HCT116 (cell line): Measurements from ENCODE around the gene CD22. TPM values are rescaled to one million over a fixed set of nuclear protein-coding genes. Genes with fewer than 3 reads are reported as not detected.

Experiments
- ATAC-seq: fragments of 200-7000 bp; cut with Tn5 transposase; 2 replicates; pipeline ENCODE4 v1.9.1; 2020; ENCODE audit warnings: mild to moderate bottlenecking, moderate library complexity
- BruUV-seq: library from RNA; stranded (reverse); fragments of 400-500 nt; replicated peaks from 2 replicates; lab custom pipeline; 2021; lab: Mats Ljungman, UMichigan
- CTCF ChIA-PET: fragments of 300-600 bp; sonication (Branson Sonifier 250); formaldehyde crosslinking; loops from one replicate; lab custom pipeline; 2021; ENCODE audit warnings: antibody characterized with exemption; lab: Charles Lee
- POLR2A ChIA-PET: fragments of 300-600, 350-600 bp; sonication (Branson Sonifier 250); formaldehyde crosslinking; loops from one replicate; lab custom pipeline; 2021; ENCODE audit warnings: antibody characterized with exemption; lab: Charles Lee
- RAD21 ChIA-PET, 2 experiments: fragments of 300-600 bp; sonication (Branson Sonifier 250); formaldehyde crosslinking; loops; one replicate each; lab custom pipeline; 2023; ENCODE audit warnings: low total read pairs in 2 of 2; ENCODE audit not compliant: uncharacterized antibody in 2 of 2, unreplicated experiment in 2 of 2, low non-redundant PET in 1 of 2; lab: Charles Lee
- DNase-seq: peaks from one replicate; pipeline ENCODE4 v3.0.0-alpha.2; 2010; ENCODE audit warnings: low read depth, low spot score
- H2AFZ ChIP-seq: fragments of 200-600 bp; shearing (Covaris generic), sonication (generic); 2 replicates; pipeline ENCODE4 v1.6.1; 2017; ENCODE audit warnings: low read depth, mixed run types, mixed read lengths, antibody characterized with exemption, low read length; ENCODE audit not compliant: poor library complexity, severe bottlenecking
- H3K27ac ChIP-seq: 2 replicates; pipeline ENCODE4 v1.5.1; 2012; ENCODE audit warnings: low read depth, low read length
- H3K27me3 ChIP-seq: fragments of 200-600 bp; sonication (generic); 2 replicates; pipeline ENCODE4 v1.6.1; 2016; ENCODE audit warnings: mixed run types, low read length, mixed read lengths; ENCODE audit not compliant: insufficient read depth
- H3K36me3 ChIP-seq, 2 experiments: fragments of 200-500 bp in 1 of 2; fragments of 200-600 bp in 1 of 2; sonication (Bioruptor generic) in 1 of 2; sonication (generic) in 1 of 2; 2 replicates each; pipeline versions ENCODE4 v1.5.1 to v1.6.1; 2014 to 2016; ENCODE audit warnings: low read length in 2 of 2, inconsistent platforms in 1 of 2, mixed read lengths in 1 of 2, mixed run types in 1 of 2; ENCODE audit not compliant: insufficient read depth in 2 of 2, control insufficient read depth in 1 of 2
- H3K4me1 ChIP-seq, 2 experiments: fragments of 200-600 bp in 1 of 2; sonication (generic) in 1 of 2; 2 replicates each; pipeline versions ENCODE4 v1.5.1 to v1.6.1; 2012 to 2017; ENCODE audit warnings: low read length in 2 of 2, inconsistent platforms in 1 of 2, mild to moderate bottlenecking in 1 of 2, mixed read lengths in 1 of 2, mixed run types in 1 of 2, moderate library complexity in 1 of 2; ENCODE audit not compliant: insufficient read depth in 2 of 2, control insufficient read depth in 1 of 2
- H3K4me2 ChIP-seq: fragments of 200-600 bp; sonication (generic); 2 replicates; pipeline ENCODE4 v1.6.1; 2017; ENCODE audit warnings: mixed run types, low read length, mixed read lengths
- H3K4me3 ChIP-seq, 2 experiments: fragments of 200-600 bp in 1 of 2; sonication (generic) in 1 of 2; replicated peaks in 1 of 2; 2 replicates each; pipeline ENCODE4 v1.5.1; 2011 to 2016; ENCODE audit warnings: low read length in 2 of 2, control low read depth in 1 of 2, low read depth in 1 of 2, mild to moderate bottlenecking in 1 of 2, mixed read lengths in 1 of 2, mixed run types in 1 of 2
- H3K79me2 ChIP-seq: fragments of 200-600 bp; sonication (generic); 2 replicates; pipeline ENCODE4 v1.6.1; 2017; ENCODE audit warnings: mild to moderate bottlenecking, mixed run types, low read length, moderate library complexity, mixed read lengths; ENCODE audit not compliant: insufficient read depth
- H3K9ac ChIP-seq: fragments of 200-600 bp; sonication (generic); 2 replicates; pipeline ENCODE4 v1.6.1; 2016; ENCODE audit warnings: low read length, mixed read lengths
- H3K9me2 ChIP-seq: fragments of 200-600 bp; sonication (generic), shearing (Covaris generic); 2 replicates; pipeline ENCODE4 v1.6.1; 2017; ENCODE audit warnings: mixed run types, mild to moderate bottlenecking, moderate library complexity; ENCODE audit not compliant: insufficient read depth
- H3K9me3 ChIP-seq, 2 experiments: fragments of 200-500 bp in 1 of 2; fragments of 200-600 bp in 1 of 2; sonication (Bioruptor generic) in 1 of 2; sonication (generic) in 1 of 2; 2 replicates each; pipeline ENCODE4 v1.6.1; 2014 to 2017; ENCODE audit warnings: low read length in 2 of 2, mixed read lengths in 2 of 2, inconsistent platforms in 1 of 2, low read depth in 1 of 2, mild to moderate bottlenecking in 1 of 2, mixed run types in 1 of 2, moderate library complexity in 1 of 2; ENCODE audit not compliant: control insufficient read depth in 1 of 2, insufficient read depth in 1 of 2
- H4K20me1 ChIP-seq: fragments of 200-600 bp; sonication (generic), shearing (Covaris generic); 2 replicates; pipeline ENCODE4 v1.6.1; 2017; ENCODE audit warnings: mixed run types, mild to moderate bottlenecking, moderate library complexity; ENCODE audit not compliant: insufficient read depth
- CBX3 ChIP-seq: IDR thresholded peaks from 2 replicates; pipeline ENCODE4 v1.6.1; 2012; ENCODE audit warnings: low read depth
- EZH2 ChIP-seq: fragments of 200-600 bp; sonication (generic); IDR thresholded peaks from 2 replicates; pipeline ENCODE4 v1.6.1; 2017; ENCODE audit warnings: antibody characterized with exemption, mixed run types
- EZH2phosphoT487 ChIP-seq: fragments of 200-600 bp; IDR thresholded peaks from 2 replicates; pipeline ENCODE4 v1.6.1; 2018; ENCODE audit warnings: antibody characterized with exemption, borderline replicate concordance
- MAX ChIP-seq: IDR thresholded peaks from 2 replicates; pipeline ENCODE4 v1.6.1; 2012
- SRF ChIP-seq: IDR thresholded peaks from 2 replicates; pipeline ENCODE4 v1.6.1; 2012; ENCODE audit warnings: low read depth
- TCF7L2 ChIP-seq: IDR thresholded peaks from 2 replicates; pipeline ENCODE4 v1.7.0; 2011; ENCODE audit warnings: borderline replicate concordance, inconsistent platforms; ENCODE audit not compliant: insufficient read depth, insufficient read length; ENCODE audit errors: extremely low read depth
- ZBTB33 ChIP-seq: IDR thresholded peaks from 2 replicates; pipeline ENCODE4 v1.6.1; 2011; ENCODE audit warnings: mild to moderate bottlenecking, low read length, moderate library complexity; ENCODE audit not compliant: insufficient replicate concordance; ENCODE audit errors: extremely low read depth
- ZFX ChIP-seq: fragments of 450-650 bp; IDR thresholded peaks from 2 replicates; pipeline ENCODE4 v1.6.1; 2017
- intact Hi-C: fragments of 100-400 bp; cut with micrococcal nuclease; formaldehyde crosslinking; loops from 2 replicates; pipeline ENCODE4 v1.10.0; 2022
- total RNA-seq: library from RNA; stranded (reverse); gene quantifications from one replicate; pipeline ENCODE4 v1.2.1, GENCODE V29; 2021; ENCODE audit not compliant: unreplicated experiment

CD22 gene
- total RNA-seq, 1 experiment from 2014 or later = 7.0 TPM

GRCh38 chr19:35355791-35356460 is 26.9 kb downstream of the CD22 start:
- H3K4me2 ChIP-seq = no peak overlapping the region
- ATAC-seq = no peak
- H2AFZ ChIP-seq = no peak overlapping the region
- BruUV-seq = no TSS peak
- intact Hi-C loops = loop anchor here (10.0 kb wide), 1 partner anchor 359 kb away; the partner anchor contains the start of gene KMT2B
- H3K9ac ChIP-seq = no peak overlapping the region
- ChIA-PET POLR2A (no interaction called here), RAD21 (no interaction called here)
- H3K27me3 ChIP-seq = peaks cover 4% of the 10 kb centered on the region; the same call in 1 of the 2 replicates
- peaks cover 0 to 7% of the 10 kb centered on the region in 2 experiments; a peak in 1 of 4 replicates for H3K4me1 ChIP-seq
- no peaks in the 10 kb centered on the region for H3K9me3 ChIP-seq
- H3K36me3 ChIP-seq = no peaks in the 10 kb centered on the region
- H4K20me1 ChIP-seq = no peaks in the 10 kb centered on the region
- no peak for TF ChIP-seq ZBTB33
- TF ChIP-seq EZH2phosphoT487 = no peak
- no peak for TF ChIP-seq SRF
- no peak for TF ChIP-seq ZFX
- TF ChIP-seq CBX3 = no peak
- no peak for TF ChIP-seq MAX
- no peak for TF ChIP-seq EZH2
- no peak for TF ChIP-seq TCF7L2
- TF ChIP-seq, all 23 proteins: peak for 0
- no peak overlapping the region for H3K4me3 ChIP-seq
- H3K27ac ChIP-seq = no peak overlapping the region
- no peaks in the 10 kb centered on the region for H3K79me2 ChIP-seq
- H3K9me2 ChIP-seq = no peaks in the 10 kb centered on the region
- CTCF ChIA-PET = no interaction called here
- DNase-seq = no peak
